Measurements from ENCODE around the gene GJA4. TPM values are rescaled to one million over a fixed set of nuclear protein-coding genes. Genes with fewer than 3 reads are reported as not detected.
A peak's percentile ranks its signal among the peaks of the same experiment; 100 is the strongest.

The GJA4 gene
- total RNA-seq, 1 donor = not detected

GRCh38 chr1:34778381-34778780 lies 14.4 kb upstream of the GJA4 start:
- no peak overlapping the region for H3K4me3 ChIP-seq (ENCODE audit: low read depth, low read length)
- DNase-seq (ENCODE audit: low read depth) = no peak
- TF ChIP-seq, protein P1, sequence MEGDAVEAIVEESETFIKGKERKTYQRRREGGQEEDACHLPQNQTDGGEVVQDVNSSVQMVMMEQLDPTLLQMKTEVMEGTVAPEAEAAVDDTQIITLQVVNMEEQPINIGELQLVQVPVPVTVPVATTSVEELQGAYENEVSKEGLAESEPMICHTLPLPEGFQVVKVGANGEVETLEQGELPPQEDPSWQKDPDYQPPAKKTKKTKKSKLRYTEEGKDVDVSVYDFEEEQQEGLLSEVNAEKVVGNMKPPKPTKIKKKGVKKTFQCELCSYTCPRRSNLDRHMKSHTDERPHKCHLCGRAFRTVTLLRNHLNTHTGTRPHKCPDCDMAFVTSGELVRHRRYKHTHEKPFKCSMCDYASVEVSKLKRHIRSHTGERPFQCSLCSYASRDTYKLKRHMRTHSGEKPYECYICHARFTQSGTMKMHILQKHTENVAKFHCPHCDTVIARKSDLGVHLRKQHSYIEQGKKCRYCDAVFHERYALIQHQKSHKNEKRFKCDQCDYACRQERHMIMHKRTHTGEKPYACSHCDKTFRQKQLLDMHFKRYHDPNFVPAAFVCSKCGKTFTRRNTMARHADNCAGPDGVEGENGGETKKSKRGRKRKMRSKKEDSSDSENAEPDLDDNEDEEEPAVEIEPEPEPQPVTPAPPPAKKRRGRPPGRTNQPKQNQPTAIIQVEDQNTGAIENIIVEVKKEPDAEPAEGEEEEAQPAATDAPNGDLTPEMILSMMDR (IDR thresholded peaks at IDR 0.05; ENCODE audit: insufficient read depth, low read length) = no peak

- no peak for DNase-seq (ENCODE audit: low read depth)
- H3K4me3 ChIP-seq (ENCODE audit: low read depth, low read length) = no peak overlapping the region
- TF ChIP-seq, protein P1 (IDR thresholded peaks at IDR 0.05; ENCODE audit: insufficient read depth, low read length) = no peak
Observed at GRCh38 chr1:34779005-34779404, 13.8 kb upstream of the GJA4 start.

DNA sequence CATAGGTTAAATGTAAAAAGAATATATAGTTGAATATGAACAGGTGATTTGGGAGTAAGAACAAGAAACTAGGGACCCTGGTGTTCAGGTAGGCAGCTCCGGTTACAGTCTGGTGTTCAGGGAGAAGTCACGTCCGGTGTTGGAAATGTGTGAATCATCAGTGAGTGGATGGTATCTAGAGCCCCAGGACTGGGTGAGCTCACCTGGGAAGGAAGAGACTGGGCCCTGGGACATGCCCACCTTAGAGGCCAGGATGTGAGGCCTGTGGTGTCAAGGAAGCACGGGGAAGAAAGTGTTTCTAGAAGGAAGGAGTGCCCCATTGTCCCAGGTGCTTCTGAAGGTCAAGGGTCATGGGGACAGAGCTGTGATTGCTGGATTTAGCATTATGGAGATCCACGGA lies 13.3 kb upstream of the GJA4 start:
- TF ChIP-seq, protein P1 (IDR thresholded peaks at IDR 0.05; ENCODE audit: insufficient read depth, low read length) = no peak
- H3K4me3 ChIP-seq (ENCODE audit: low read depth, low read length) = no peak overlapping the region
- DNase-seq (ENCODE audit: low read depth) = no peak

DNA sequence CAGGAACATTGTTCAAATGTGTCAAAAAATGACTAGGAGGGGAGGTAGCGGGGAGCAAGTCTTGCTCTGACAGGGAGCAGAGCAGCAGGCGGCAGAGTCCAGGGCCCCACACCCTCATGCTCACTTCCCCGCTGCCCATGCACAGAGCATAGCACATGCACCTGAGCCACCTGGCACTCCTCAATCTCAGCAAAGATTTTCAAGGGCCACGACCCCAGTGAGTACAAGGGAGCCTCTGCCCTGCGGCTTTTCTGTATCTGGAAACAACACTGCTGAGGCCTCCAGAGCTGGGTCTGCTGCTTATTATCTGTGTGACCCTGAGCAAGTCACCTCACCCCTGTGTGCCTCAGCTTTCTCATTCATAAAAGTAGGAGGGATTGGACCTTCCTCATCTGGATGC lies 12.8 kb upstream of the GJA4 start:
- TF ChIP-seq, protein P1 (IDR thresholded peaks at IDR 0.05; ENCODE audit: insufficient read depth, low read length) = no peak
- DNase-seq (ENCODE audit: low read depth) = no peak
- H3K4me3 ChIP-seq (ENCODE audit: low read depth, low read length) = no peak overlapping the region

DNA sequence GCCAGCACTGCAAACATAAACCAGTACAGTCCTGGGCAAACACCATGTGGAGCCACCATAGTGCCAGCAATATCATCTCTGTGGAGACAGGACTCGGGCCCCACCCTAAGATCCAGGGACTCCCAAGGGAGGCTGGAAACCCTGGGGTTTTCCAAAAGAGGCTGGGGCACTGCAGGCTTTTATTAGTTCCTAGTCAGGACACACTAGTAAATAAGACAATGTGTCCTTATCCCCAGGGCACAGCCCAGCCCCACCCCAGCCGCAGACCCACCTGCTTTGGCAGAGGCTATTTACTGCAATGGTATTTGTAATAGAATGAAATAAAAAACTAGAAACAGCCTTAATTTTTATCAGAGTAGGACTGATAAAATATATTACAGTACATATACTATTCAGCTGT lies 12.3 kb upstream of the GJA4 start:
- no peak overlapping the region for H3K4me3 ChIP-seq (ENCODE audit: low read depth, low read length)
- TF ChIP-seq, protein P1 (IDR thresholded peaks at IDR 0.05; ENCODE audit: insufficient read depth, low read length) = no peak
- DNase-seq (ENCODE audit: low read depth) = no peak

DNA sequence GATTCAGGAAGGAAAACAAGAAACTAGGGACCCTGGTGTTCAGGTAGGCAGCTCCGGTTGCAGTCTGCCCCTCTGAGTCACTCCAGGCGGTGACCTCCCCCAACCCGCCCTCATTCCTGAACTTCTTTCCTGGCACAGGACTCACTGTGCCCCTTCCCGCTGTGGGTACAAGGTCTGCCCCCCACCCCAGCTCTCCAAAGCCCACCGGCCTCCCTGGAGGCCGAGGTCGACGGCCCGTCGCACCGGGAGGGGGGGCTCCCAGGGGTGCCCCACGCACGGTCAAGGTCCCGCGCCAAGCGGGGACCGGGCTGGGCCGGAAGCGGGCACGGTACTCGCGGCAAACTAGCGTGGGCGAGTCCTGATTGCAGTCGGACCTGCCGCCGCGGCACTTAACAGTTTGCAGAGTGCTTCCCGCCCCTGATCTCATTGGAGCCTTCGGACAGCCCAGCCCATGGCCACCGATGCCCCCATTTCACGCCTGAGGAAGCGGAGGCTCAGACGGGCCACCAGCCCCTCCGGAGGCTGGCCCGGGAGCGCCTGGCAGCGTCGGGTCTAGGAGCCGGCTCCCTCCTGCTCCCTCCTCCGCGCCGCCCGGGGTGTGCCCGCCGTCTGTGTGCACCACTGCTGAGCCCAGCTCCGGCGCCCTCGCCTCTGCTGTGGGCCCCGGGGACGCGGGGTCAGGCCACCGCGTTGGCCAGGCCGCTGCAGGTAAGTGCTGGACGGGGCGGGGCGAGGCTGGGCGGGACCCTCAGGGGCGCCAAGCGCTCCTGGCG lies 11.5 kb upstream of the GJA4 start, which contains the start of gene GJB3:
GJB3 (plus strand) TSS at position 144 of the 773 bp plus-strand sequence. CDS start 3,549 bp downstream, outside the sequence.
- peak within 1 kb of the TSS; percentile 28 for H3K4me3 ChIP-seq (ENCODE audit: low read depth, low read length)
- no peak for DNase-seq (ENCODE audit: low read depth)
- TF ChIP-seq, protein P1 (IDR thresholded peaks at IDR 0.05; ENCODE audit: insufficient read depth, low read length) = no peak
